GM20000 (cell line): ENCODE results near the gene INPP5A.

ENCODE experiments used
- DNase-seq: peaks from one replicate; pipeline ENCODE4 v3.0.0; 2012; ENCODE audit warnings: low spot score
- CTCF ChIP-seq: IDR thresholded peaks from 2 replicates; pipeline ENCODE4 v1.5.1; 2012; ENCODE audit warnings: mild to moderate bottlenecking, control low read depth; ENCODE audit errors: extremely low read depth, missing control alignments

The INPP5A gene

GRCh38 chr10:132714096-132714985 lies 176.8 kb downstream of the INPP5A start:
- DNase-seq: no peak
- TF ChIP-seq CTCF: no peak

- no peak for DNase-seq
- TF ChIP-seq CTCF: no peak
Measured at GRCh38 chr10:132714986-132715775, 177.6 kb downstream of the INPP5A start.

- DNase-seq: no peak
- TF ChIP-seq CTCF: no peak
Measured at GRCh38 chr10:132715776-132716680, 178.4 kb downstream of the INPP5A start.

GRCh38 chr10:132716691-132717490 lies 179.3 kb downstream of the INPP5A start:
- TF ChIP-seq CTCF: no peak

GRCh38 chr10:132721725-132722124 lies 184.1 kb downstream of the INPP5A start:
- no peak for TF ChIP-seq CTCF
- DNase-seq: no peak

More at GRCh38 chr10:132716691-132717490, 179.3 kb downstream of the INPP5A start:
- DNase-seq: no peak
